Measurements from ENCODE around the gene GBA2.

The GBA2 gene

DNA sequence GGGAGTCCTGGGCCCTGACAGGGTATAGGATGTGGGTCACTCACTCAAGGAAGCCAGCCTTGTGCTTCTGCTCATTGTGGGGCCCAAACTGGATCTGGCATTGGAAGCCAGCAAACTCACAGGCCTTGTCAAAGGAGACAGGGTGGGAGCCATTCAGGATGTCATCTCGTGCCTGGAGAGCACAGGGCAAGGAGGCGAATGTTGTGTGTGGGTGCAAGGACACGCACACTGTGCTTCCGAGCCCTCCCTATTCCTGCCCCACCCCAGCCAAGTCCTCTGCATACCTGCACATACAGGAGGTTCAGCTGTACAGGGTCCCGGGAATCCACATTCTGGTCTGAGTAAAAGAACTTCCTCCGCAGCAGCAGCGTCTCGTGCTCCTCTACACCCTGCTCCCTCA lies 25.1 kb downstream of the GBA2 start:
- H3K27me3 ChIP-seq = no peaks in the 10 kb centered on the region
- H3K27ac ChIP-seq = no peak overlapping the region
- H3K9me3 ChIP-seq = no peaks in the 10 kb centered on the region
- TF ChIP-seq CTCF (IDR thresholded peaks at IDR 0.05) = no peak
- H3K4me3 ChIP-seq (ENCODE audit: low read depth in 1 of 2, low read length in 1 of 2) = no peak overlapping the region
- peaks cover 96% of the 10 kb centered on the region for H3K36me3 ChIP-seq
- H3K4me1 ChIP-seq (ENCODE audit: control insufficient read depth in 1 of 2, insufficient read depth in 1 of 2, low read depth in 1 of 2, low read length in 1 of 2) = peaks cover 23 to 25% of the 10 kb centered on the region in 2 experiments

- Histone ChIP-seq H3K27ac (no peak overlapping the region), H3K9me3 (no peaks in the 10 kb centered on the region), H3K4me3 (ENCODE audit: low read depth in 1 of 2, low read length in 1 of 2) (no peak overlapping the region), H3K4me1 (ENCODE audit: control insufficient read depth in 1 of 2, insufficient read depth in 1 of 2, low read depth in 1 of 2, low read length in 1 of 2) (peaks cover 18 to 20% of the 10 kb centered on the region in 2 experiments), H3K36me3 (peaks cover 96% of the 10 kb centered on the region), H3K27me3 (no peaks in the 10 kb centered on the region)
- TF ChIP-seq CTCF (IDR thresholded peaks at IDR 0.05) = no peak
These were observed 25.6 kb downstream of the GBA2 start for GRCh38 chr9:35723426-35723825.

- H3K27ac ChIP-seq = no peak overlapping the region
- H3K4me3 ChIP-seq (ENCODE audit: low read depth in 1 of 2, low read length in 1 of 2) = no peak overlapping the region
- peaks cover 100% of the 10 kb centered on the region for H3K36me3 ChIP-seq
- peaks cover 6% of the 10 kb centered on the region for H3K9me3 ChIP-seq
- no peaks in the 10 kb centered on the region for H3K4me1 ChIP-seq (ENCODE audit: control insufficient read depth in 1 of 2, insufficient read depth in 1 of 2, low read depth in 1 of 2, low read length in 1 of 2)
- no peak for TF ChIP-seq CTCF (IDR thresholded peaks at IDR 0.05)
- H3K27me3 ChIP-seq = no peaks in the 10 kb centered on the region
These were observed 29.5 kb downstream of the GBA2 start for GRCh38 chr9:35719546-35719945.

DNA sequence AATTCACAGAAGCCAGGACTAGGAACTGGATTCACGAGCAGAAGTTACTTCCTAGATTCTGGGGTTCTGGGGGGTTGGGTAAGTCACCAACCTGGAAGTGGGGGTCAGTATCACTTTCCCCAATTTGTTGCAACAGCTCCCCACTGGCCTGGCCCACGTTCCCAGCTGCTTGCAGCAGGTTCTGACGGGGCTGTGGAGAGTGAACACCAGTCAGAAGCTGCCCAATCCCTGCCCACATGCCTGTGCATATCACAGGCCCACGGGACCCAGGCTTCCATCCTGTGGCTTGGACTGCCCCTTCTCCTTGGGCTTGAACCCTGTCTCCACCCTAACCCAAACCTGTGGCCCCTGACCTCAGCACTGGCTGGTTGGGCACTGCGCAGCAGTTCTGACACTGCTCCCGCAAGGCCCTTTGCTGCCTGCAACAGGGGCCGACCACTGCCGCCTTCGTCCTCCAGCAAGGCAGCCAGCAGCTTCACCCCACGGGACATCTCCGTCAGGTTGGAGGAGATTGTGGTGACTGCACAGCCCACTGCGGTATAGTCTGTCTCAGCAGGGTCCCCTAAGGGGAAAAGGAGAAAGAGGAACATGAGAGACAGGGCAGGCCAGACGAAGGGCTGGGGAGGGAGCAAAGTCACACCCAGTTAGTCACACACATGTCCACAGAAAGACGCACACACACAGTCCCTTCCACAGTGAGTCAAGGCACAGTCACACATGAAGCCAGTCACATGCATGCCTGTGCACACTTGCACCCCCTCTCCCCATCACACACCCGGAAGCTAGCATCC lies 30.1 kb downstream of the GBA2 start:
- TF ChIP-seq CTCF (IDR thresholded peaks at IDR 0.05) = no peak
- no peaks in the 10 kb centered on the region for H3K4me1 ChIP-seq (ENCODE audit: control insufficient read depth in 1 of 2, insufficient read depth in 1 of 2, low read depth in 1 of 2, low read length in 1 of 2)
- H3K9me3 ChIP-seq = peaks cover 6% of the 10 kb centered on the region
- H3K4me3 ChIP-seq (ENCODE audit: low read depth in 1 of 2, low read length in 1 of 2) = no peak overlapping the region
- peaks cover 100% of the 10 kb centered on the region for H3K36me3 ChIP-seq
- no peak overlapping the region for H3K27ac ChIP-seq
- no peaks in the 10 kb centered on the region for H3K27me3 ChIP-seq

GRCh38 chr9:35717132-35717870 lies 31.7 kb downstream of the GBA2 start:
- H3K36me3 ChIP-seq = peaks cover 100% of the 10 kb centered on the region
- H3K9me3 ChIP-seq = peaks cover 6% of the 10 kb centered on the region
- no peaks in the 10 kb centered on the region for H3K27me3 ChIP-seq
- H3K4me1 ChIP-seq (ENCODE audit: control insufficient read depth in 1 of 2, insufficient read depth in 1 of 2, low read depth in 1 of 2, low read length in 1 of 2) = no peaks in the 10 kb centered on the region
- no peak overlapping the region for H3K27ac ChIP-seq
- TF ChIP-seq CTCF (IDR thresholded peaks at IDR 0.05) = no peak
- no peak overlapping the region for H3K4me3 ChIP-seq (ENCODE audit: low read depth in 1 of 2, low read length in 1 of 2)
